Brain pericyte (primary cell): ENCODE measurements around the gene DNAJC30.

Source experiments
- DNase-seq: peaks from one replicate; pipeline ENCODE4 v3.0.0-alpha.2; 2012; ENCODE audit warnings: low read depth, low spot score

The DNAJC30 gene

DNA sequence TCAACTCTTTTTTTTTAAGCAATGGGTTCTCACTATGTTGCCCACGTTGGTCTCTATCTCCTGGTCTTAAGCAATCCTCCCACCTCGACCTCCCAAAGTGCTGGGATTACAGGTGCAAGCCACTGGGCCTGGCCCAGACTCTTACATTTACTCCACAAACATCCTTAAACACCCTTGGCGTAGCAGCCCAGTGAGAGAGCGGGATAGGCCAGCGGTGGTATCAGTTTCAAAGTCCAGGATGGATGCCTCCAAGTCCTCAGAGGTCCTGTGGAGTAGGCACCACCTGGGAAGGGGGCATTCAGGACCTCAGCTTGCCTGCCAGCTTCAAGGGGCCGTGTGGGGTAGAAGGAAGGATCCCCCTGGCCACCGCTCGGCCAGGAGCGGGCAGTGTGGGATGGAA lies 33.7 kb downstream of the DNAJC30 start:
- no peak for DNase-seq

DNA sequence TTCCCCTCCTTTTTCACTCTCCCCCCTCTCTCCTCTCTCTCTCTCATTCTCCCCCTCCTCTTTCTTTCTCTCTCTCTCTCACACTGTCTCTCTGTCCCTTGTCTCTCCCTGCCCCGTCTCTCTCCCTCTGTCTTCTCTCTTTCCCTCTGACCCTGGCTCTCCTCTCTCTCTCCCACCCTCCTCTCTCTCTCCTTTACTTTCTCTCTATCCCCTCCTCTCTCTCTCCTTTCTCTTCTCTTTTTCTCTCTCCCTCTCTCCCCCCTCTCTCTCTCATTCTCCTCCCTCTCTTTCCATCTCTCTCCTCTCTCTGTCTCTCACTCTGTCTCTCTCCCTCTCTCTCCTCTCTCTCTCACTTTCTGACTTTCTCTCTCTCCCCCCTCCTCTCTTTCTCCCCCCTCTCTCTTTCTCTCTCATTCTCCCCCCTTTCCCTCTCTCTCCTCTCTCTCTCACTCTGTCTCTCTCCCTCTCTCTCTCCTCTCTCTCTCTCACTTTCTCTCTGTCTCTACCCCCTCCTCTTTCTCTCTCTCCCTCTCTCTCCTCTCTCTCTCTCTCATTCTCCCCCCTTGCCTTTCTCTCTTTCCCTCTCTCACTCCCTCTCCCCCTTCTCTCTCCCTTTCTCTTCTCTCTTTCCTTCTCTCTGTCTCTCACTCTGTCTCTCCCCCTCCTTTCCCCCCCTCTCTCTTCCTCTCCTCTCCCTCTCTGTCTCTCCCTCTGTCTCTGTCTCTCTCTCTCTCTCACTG lies 34.5 kb downstream of the DNAJC30 start:
- DNase-seq, result no peak

DNA sequence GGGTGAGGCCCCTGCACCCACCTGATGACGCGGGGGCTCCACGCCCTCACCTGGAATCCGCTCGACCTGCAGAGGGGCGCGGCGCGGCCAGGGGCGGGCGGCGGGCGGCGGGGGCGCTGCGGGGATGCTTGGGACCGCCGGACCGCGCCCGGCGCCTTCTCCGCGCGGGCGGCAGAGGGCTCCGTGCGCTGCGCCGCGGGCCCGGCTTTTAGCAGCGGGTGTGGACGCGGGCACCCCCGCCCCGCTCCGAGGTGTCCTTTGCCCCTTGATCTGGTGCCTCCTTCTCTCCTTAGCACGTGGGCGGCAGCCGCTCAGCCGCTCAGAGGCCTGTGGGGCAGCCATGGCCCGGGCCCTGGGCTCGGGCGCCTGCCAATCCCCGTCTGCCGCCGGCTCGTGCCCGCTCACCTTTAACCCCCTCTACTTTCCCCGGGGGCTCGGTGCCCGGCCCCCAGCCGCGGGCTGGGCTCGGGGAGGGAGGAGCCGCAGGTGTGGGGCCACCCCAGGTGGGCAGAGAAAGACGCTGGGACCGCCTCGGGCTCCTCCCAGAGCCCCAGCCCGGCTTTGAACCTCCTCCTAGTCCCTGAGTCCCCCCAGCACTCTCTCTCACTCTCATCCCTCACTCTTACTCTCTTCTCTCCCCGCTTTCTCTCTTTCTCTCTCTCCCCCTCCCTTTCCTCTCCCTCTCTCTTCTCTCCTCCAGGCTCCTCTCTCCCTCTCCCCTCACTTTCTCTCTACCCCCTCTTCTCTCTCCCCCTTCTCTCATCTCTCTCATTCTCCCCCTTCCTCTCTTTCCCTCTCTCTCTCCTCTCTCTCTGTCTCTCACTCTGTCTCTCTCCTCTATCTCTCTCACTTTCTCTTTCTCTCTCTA lies 35.3 kb downstream of the DNAJC30 start:
- DNase-seq, result no peak

DNA sequence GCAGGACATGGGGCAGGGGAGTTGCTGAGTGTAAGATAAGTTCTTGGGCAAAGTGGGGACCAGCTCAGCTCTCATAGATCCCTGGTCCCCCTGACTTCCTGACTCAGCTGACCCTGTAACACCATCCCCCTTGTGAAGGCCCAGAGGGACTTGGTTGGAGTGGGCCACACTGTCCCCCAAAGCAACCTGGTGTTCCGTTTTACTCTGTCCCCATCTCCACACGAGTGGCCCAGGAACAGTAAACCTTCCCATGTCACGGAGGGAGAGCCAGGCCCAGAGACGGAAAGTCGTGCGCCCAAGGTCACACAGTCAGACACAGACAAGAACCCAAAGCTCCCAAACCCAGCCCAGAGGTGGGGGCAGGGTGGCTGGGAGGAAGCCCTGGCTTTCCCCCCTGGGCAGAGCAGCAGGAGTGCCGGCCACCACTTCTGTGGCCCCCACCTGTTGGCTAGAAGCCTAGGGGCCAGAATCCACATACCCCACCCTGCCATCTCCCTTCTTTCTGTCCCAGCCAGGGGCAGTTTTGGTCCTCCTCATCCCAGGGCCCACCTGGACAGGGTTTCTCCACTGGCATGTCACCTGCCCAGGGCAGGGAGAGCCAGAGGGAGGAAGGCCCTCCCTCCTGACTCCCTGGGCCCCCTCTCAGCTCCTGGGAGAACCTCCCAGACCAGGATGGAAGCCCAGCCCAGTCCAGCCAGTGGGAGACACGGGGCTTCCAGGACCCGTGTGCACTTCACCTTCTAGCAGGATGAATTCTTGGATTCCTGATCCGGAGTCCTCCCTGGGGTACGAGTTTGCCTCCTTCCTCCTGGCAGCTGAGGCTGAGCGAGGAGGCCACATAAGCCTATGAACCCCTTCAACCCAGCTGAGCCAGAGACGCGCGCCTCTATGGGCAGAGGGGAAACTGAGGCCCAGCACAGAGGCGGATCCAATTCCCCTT lies 36.2 kb downstream of the DNAJC30 start:
- DNase-seq, result no peak

DNA sequence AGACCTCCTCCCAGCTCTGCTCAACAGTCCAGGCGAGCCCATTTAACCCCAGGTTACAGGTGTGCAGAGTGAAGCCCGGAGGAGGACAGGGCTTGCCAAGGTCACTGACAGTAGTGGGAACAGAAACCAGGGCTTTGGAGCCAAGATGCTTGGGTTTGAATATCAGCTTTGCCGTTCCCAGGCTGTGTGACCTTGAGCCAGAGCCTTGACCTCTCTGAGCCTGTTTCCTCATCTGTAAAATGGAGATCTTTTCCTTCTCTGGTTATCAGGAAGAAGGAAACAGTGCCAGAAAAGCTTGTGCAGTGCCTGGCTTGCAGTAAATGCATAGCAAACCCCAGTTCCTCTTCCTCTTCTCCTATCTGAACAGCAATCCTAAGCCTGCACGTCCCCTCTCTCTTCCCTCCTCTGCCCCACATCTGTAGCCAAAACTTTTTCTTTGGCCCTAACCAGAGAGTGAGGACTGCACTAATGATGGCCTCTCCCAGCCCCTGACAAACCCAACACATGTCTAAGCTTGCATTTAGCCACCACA lies 37.5 kb downstream of the DNAJC30 start:
- DNase-seq, result no peak

DNA sequence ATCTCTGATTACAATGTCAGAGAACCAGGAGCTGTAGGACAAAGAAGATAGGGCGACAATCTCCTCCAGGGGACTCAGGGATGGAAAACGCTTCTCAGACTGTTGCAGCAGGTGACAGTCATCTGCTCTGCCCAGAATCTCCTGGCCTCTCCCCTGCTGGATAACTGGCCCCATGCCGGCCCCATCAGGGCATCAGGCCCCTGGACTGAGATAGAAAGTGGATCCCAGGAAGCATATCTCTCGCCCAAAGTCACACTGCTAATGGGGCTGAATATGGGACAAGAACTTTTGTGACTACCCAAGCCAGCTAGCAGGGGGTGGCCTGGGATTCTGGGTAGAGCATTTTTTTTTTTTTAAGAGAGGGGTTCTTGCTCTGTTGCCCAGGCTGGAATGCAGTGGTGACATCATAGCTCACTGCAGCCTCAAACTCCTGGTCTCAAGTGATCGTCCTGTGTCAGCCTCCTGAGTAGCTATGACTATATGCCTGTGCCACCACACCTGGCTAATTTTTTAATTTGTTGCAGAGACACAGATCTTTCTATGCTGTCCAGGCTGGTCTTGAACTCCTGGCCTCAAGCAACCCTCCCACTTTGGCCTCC lies 38.5 kb downstream of the DNAJC30 start:
- no peak for DNase-seq

DNA sequence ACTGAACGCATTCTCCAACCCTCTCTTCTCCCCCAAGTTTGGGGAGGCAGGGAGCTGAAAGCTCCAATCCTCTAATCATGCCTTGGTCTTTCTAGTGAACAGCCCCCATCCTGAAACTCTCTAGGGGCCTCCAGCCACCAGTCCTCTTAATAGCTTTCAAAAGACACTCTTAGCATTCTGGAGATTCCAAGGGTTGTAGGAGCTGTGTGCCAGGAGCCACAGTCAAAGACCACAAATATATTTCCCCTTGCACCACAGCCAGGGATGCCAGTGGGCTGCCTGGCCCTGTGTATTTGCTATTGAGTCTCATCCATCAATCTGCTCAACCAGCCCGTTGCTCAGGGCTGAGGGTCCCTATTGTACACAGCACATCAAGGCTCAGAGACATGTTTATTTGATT lies 40.4 kb downstream of the DNAJC30 start:
- DNase-seq, result no peak

DNA sequence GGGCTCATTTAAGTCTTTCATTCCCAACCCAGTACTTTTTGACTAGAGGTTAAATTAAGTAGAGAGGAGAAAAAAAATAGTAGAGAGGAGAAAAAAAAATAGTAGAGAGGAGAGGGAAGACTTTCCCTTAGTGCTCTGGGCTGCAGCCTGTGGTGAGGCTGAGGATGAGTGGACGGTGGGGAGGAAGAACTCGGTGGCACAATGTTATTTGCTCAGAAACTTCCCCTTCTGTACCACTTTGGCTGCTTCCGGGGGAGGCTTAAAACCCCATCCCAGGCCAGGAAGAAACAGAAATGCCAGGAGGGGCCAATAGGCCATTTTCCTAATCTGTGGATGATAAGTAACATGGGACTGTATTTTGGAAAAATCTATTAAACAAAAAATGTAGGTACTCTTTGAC lies 44.3 kb downstream of the DNAJC30 start:
- no peak for DNase-seq

DNA sequence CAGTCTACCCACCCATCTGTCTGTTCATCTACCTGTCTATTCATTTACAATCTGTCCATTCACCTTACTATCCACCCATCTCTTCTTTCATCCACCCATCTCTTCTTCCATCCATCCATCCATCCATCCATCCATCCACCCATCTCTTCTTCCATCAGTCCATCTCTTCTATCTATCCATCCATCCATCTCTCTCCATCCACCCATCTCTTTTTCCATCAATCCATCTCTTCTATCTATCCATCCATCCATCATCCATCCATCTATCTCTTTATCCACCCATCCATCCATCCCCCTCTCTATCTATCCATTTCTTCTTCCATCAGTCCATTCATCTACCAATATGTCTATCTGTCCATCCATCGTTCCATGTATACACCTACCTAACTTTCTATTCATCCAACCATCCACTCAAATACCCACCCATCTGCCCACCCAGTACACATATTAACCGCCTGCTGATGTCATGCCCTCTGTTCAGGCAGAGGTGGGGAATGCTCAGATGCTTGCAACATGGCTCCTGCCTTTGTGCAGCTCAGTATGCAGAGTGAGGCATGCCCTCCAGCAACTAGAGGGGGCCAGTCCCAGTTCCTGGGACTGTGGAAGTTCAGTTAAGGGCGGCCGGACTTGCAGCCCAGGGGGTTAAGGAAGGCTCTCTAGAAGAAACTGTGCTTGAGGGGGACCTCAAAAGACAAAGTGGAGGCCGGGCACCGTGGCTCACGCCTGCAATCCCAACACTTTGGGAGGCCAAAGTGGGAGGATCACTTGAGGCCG lies 47.6 kb downstream of the DNAJC30 start:
- no peak for DNase-seq

DNA sequence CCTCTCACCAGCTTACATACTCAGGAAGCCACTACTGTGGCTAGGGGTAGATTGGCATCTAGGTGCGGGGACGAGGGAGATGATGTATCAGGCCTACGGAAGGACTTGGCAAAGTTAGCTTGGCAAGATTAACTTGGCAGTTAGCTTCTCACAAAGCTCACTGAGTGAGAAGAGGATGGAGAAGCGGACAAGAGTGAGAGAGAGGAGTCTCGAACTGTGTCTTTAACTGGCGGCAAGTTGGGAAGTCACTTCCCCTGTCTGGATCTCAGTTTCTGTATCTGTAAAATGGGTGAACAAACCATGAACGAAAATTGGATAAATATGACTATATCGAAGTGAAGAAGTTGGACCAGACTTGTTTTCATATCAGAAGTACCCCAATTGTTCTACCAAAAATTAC lies 49.4 kb downstream of the DNAJC30 start:
- DNase-seq, result no peak

DNA sequence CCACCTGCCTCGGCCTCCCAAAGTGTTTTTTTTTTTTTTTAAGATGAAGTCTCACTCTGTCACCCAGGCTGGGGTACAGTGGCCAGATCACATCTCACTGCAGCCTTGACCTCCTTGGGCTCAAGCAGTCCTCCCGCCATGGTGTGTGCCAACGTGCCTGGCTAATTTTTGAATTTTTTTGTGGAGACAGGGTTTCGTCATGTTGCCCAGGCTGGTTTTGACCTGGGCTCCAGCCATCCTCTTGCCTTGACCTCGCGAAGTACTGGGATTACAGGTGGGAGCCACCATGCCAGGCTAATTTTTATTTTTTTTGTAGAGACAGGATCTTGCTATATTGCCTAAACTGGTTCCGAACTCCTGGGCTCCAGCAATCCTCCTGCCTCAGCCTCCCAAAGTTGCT lies 49.9 kb downstream of the DNAJC30 start:
- no peak for DNase-seq

DNA sequence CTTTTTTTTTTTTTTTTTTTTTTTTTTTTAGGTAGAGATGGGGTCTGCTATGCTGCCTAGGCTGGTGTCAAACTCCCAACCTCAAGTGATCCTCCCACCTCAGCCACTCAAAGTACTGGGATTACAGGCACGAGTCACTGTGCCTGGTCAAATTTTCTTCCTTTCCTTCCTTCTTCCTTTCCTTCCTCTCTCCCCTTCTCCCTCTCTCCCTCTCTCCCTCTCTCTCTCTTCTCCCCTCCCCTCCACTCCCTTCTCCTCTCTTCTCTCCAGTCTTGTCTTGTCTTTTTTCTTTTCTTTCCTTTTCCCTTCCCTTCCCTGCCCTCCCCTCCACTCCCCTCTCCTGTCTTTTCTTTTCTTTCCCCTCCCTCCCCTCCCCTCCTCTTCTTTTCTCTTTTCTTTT lies 51.7 kb downstream of the DNAJC30 start:
- no peak for DNase-seq
